Epithelial cell of umbilical artery (primary cell): ENCODE data around the gene SATB2. TPM values are rescaled to one million over a fixed set of nuclear protein-coding genes. Genes with fewer than 3 reads are reported as not detected.

Experiments used
- total RNA-seq: library from RNA; depleted of rRNA; stranded (reverse); fragments of >200 nt; gene quantifications from 2 replicates; pipeline ENCODE4 v1.2.3, GENCODE V29; 2014

The SATB2 gene
- under 0.01 and 0.32 TPM in 2 replicates for total RNA-seq

DNA sequence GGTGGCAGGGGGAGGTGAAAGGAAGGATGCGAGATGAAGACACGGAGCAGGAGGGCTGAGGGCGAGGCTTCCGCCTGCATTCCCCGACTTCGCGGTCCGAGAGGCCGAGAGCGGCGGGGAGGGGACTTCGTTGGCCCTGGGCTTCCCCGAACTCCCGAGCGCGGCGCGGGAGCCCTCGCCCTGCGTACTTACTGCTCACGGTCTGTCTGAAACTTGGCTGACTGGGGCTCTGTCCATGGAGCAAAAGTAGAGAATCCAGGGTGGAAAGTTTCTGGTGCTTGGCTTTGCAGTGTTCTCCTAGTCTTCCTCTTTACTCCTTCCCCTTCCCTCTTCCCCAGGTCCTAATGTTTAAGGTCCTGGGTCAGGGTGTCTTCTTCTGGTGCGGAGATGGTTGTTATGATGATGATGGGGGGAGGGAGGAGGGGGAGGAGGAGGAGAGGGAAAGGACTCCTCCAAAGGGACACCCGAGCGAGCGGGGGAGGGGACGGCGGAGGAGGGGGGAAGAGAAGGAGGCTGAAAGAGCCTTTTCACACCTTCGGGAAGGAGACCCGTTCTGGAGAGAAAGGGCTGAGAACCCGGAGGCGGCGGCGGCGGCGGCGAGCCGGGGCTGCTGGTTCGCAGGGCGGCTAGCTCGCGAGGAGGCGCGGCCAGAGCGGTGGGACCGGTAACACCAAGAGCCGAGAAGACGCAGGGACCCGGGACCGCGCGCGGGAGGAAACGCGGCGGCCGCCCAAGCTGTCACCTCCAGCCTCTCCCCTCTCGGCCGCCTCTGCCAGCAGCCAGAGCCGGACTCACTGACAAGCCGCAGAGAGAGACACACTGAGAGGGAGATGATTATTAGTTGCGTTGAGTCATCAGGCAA, at the start of gene SATB2:
Gene SATB2, minus strand, starts transcription at position 793 of the 862 bp plus-strand sequence. CDS start 1,902 bp downstream, outside the sequence.

